Measurements from ENCODE around the gene UQCRHL. TPM values are rescaled to one million over a fixed set of nuclear protein-coding genes. Genes with fewer than 3 reads are reported as not detected.

UQCRHL gene
- total and polyA plus RNA-seq, 5 donors from 2014 or later = 0.59 to 1.7 (median 1.1) TPM

GRCh38 chr1:15757575-15758342 lies 49.7 kb downstream of the UQCRHL start:
- H3K27ac Mint-ChIP-seq = no peak overlapping the region
- peaks cover 59% of the 10 kb centered on the region for H3K27me3 Mint-ChIP-seq
- no peak for DNase-seq
- Histone ChIP-seq H3K27ac (ENCODE audit: insufficient read depth, low read length, poor library complexity, severe bottlenecking) (no peak overlapping the region), H3K27me3 (ENCODE audit: control insufficient read depth, insufficient read depth, low read length) (peaks cover 6% of the 10 kb centered on the region), H3K4me1 (ENCODE audit: control insufficient read depth, insufficient read depth, low read length, poor library complexity, severe bottlenecking) (peaks cover 14% of the 10 kb centered on the region), H3K4me3 (ENCODE audit: low read depth, low read length) (no peak overlapping the region), H3K36me3 (ENCODE audit: control insufficient read depth, insufficient read depth, low read length) (no peaks in the 10 kb centered on the region), H3K9me3 (ENCODE audit: control insufficient read depth in 2 of 2, low read length in 2 of 2) (no peaks in the 10 kb centered on the region)
- H3K9me3 Mint-ChIP-seq = peaks cover 0 to 1% (median 0%) of the 10 kb centered on the region in 7 donors
- H3K4me1 Mint-ChIP-seq = peaks cover 0 to 19% (median 9%) of the 10 kb centered on the region in 4 donors
- no peaks in the 10 kb centered on the region for H3K36me3 Mint-ChIP-seq
- no peak for ATAC-seq (ENCODE audit: low read depth in 2 of 2)
- H3K4me3 Mint-ChIP-seq = peak overlapping the region in 3 of 4 donors; percentile 58 to 70 (median 70)

Other genes with a start within 250 kb of the UQCRHL start
- gene AGMAT, start 222.6 kb downstream of the UQCRHL start, total RNA-seq = 8.9 TPM
- gene AGMAT, start 222.6 kb downstream of the UQCRHL start, polyA plus RNA-seq = 10 to 100 TPM in 3 of 4 donors, 1 to 10 TPM in 1; 9.1 to 12.7 (median 11.6) TPM
- gene DDI2, start 190.2 kb downstream of the UQCRHL start, total RNA-seq = 61.2 TPM
- gene DDI2, start 190.2 kb downstream of the UQCRHL start, polyA plus RNA-seq = 1 to 10 TPM; 3.2 to 7.7 (median 5.5) TPM
- gene PLEKHM2, start 123.3 kb downstream of the UQCRHL start, total RNA-seq = 71.8 TPM
- gene PLEKHM2, start 123.3 kb downstream of the UQCRHL start, polyA plus RNA-seq = 1 to 10 TPM; 3.2 to 5.0 (median 3.7) TPM
- 1.8 TPM for gene SLC25A34, start 71.4 kb downstream of the UQCRHL start, total RNA-seq
- not detected for gene SLC25A34, start 71.4 kb downstream of the UQCRHL start, polyA plus RNA-seq
- gene TMEM82, start 65.2 kb downstream of the UQCRHL start, total RNA-seq = not detected
- gene TMEM82, start 65.2 kb downstream of the UQCRHL start, polyA plus RNA-seq = not detected
- not detected for gene FBLIM1, start 48.9 kb downstream of the UQCRHL start, total RNA-seq
- gene FBLIM1, start 48.9 kb downstream of the UQCRHL start, polyA plus RNA-seq = under 1 TPM in 1 of 4 donors, not detected in 3; 0.06 TPM
- 92.4 TPM for gene SPEN, start 40.1 kb upstream of the UQCRHL start, total RNA-seq
- 1 to 10 TPM; 7.4 to 9.0 (median 7.9) TPM for gene SPEN, start 40.1 kb upstream of the UQCRHL start, polyA plus RNA-seq
- 93.0 TPM for gene ZBTB17, start 168.5 kb upstream of the UQCRHL start, total RNA-seq
- 10 to 100 TPM; 13.5 to 20.9 (median 16.3) TPM for gene ZBTB17, start 168.5 kb upstream of the UQCRHL start, polyA plus RNA-seq
- not detected for gene SRARP, start 196.6 kb upstream of the UQCRHL start, total RNA-seq
- not detected for gene SRARP, start 196.6 kb upstream of the UQCRHL start, polyA plus RNA-seq
- gene HSPB7, start 210.4 kb upstream of the UQCRHL start, total RNA-seq = not detected
- not detected for gene HSPB7, start 210.4 kb upstream of the UQCRHL start, polyA plus RNA-seq
- not detected for gene CLCNKA, start 214.4 kb upstream of the UQCRHL start, total RNA-seq
- not detected for gene CLCNKA, start 214.4 kb upstream of the UQCRHL start, polyA plus RNA-seq
- not detected for gene CLCNKB, start 236.1 kb upstream of the UQCRHL start, total RNA-seq
- not detected for gene CLCNKB, start 236.1 kb upstream of the UQCRHL start, polyA plus RNA-seq